22Rv1 (cell line): Measurements from ENCODE around the gene CEACAM3.
A peak's percentile ranks its signal among the peaks of the same experiment; 100 is the strongest.
"Not testable (repeated sequence)": the region's sequence is repeated elsewhere in the genome, so short reads cannot be mapped to it uniquely, and the experiment has no call there.

ENCODE experiments used
- H3K27ac ChIP-seq: fragments of 450-650 bp; 2 replicates; pipeline ENCODE4 v1.5.1; 2017
- CTCF ChIP-seq: fragments of 450-650 bp; IDR thresholded peaks from 2 replicates; pipeline ENCODE4 v1.5.1; 2017; ENCODE audit warnings: mild to moderate bottlenecking
- ZFX ChIP-seq: fragments of 450-650 bp; IDR thresholded peaks from 2 replicates; pipeline ENCODE4 v1.6.1; 2017; ENCODE audit warnings: antibody characterized with exemption, borderline replicate concordance

CEACAM3 gene

DNA sequence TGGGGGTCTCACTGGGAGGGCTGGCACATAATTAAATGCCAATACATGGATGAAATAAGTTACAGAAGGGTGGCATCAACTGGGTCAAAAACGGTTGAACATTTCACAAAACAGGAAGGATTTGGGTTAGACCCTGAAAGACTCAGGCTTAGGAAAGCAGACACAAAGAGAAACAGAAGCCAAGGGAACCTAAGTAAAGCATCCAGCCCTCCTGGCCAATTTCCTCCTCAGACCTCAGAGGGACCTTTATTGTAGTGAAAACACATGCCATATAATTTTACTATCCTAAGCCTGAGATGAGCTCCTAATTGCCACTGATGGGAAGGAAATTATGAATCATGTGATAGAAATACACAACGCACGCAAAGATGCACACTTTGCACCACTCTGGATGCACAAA, 12.1 kb upstream of the CEACAM3 start:
- TF ChIP-seq CTCF (no peak), ZFX (no peak)
- H3K27ac ChIP-seq = no peak overlapping the region

DNA sequence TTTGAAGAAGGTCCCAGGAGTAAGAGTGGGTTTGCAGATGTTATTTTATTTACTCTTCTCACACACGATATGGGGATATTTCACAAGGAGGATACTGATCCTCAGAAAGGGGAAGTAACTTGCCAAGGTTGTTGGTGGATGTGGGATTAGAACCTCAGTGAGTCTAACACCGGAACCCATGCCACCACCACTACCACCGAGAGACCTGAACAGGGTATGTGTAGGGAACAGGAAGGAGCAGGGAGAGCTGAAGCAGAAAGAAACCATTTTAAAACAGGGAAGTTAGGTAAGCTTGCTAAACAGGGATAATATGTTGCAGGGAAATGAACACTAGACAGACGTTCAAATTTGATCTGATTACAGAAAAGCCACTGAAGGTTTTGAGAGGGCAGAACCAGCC, 11.6 kb upstream of the CEACAM3 start:
- no peak for TF ChIP-seq ZFX
- H3K27ac ChIP-seq = no peak overlapping the region

DNA sequence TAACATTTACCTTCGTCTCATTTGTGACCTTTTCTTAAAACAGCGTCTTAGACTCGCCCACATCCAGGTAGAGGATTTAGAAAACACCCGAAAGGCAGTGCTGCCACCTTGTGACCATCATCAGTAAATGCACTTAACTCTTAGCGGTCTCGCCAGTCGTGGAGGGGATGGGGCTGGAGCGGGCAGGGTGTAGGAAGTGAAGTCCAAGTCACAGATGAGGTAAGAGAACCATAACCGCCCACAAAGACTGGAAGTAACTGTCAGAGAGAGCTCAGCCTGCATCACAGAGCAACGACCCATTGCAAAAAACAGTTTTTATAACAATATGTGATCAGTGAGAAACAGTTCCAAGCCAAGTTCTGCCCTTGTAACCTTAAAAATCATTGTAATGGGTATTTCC, 10.7 kb upstream of the CEACAM3 start:
- TF ChIP-seq ZFX (no peak), CTCF (peak; percentile 92)
- H3K27ac ChIP-seq = no peak overlapping the region

GRCh38 chr19:41787055-41787454, 9.3 kb upstream of the CEACAM3 start:
- no peak for TF ChIP-seq ZFX
- no peak for TF ChIP-seq CTCF
- no peak overlapping the region for H3K27ac ChIP-seq

GRCh38 chr19:41788518-41788917, 7.9 kb upstream of the CEACAM3 start:
- H3K27ac ChIP-seq = not testable (repeated sequence)

GRCh38 chr19:41789053-41789452, 7.3 kb upstream of the CEACAM3 start:
- not testable (repeated sequence) for H3K27ac ChIP-seq

DNA sequence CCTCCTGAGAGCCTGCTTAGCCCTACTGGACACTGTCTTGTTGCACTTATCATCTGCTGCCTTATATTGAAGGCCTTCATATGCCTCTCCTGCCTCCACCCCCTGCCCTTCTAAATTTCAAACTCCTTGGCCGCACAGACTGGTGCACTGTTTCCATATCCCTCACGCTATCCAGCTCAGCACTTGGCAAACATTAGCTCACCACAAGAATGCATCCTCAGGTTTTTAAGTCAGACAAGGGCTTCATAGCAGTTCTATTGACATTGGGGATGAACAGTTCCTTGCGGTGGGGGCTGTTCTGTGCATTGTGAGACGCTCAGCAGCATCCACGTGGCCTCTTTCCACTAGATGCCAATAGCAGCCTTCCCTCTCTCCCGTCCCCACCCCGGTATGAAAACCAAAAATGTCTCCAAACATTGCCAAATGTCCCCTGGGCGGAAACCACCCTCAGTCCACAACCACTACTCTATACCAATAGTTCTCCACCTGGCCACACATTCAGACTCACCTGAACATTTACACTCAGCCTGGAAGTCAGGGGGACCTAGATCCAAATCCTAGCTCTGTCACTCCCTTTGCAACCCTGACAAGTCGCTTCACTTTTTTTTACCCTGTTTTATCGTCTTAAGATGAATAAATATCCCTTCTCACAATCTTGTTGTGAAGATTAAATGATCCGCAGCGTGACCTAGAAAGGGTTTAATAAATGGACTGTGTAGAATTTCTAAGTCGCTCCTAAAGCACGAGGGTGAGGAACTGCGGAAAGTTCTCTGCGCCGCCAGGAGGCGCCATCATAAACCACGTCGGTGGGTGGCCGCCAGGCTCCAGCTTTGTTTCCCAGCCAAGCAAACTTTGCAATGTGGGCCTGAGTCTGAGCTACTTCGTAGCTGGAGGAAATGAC, 3.6 kb upstream of the CEACAM3 start:
- TF ChIP-seq ZFX (no peak), CTCF (peak; percentile 89)
- H3K27ac ChIP-seq = no peak overlapping the region

- H3K27ac ChIP-seq = no peak overlapping the region
- no peak for TF ChIP-seq ZFX
- TF ChIP-seq CTCF = peak; percentile 58
Observed at GRCh38 chr19:41793414-41793727, 3.0 kb upstream of the CEACAM3 start.

- H3K27ac ChIP-seq = no peak overlapping the region
- TF ChIP-seq ZFX (no peak), CTCF (peak; percentile 96)
Observed at GRCh38 chr19:41795031-41795461, 1.3 kb upstream of the CEACAM3 start.
